Glutamatergic neuron (in vitro differentiated cells): ENCODE data around the gene KLHL12. TPM values are rescaled to one million over a fixed set of nuclear protein-coding genes. Genes with fewer than 3 reads are reported as not detected.

Experiments
- DNase-seq: peaks from one replicate; pipeline ENCODE4 v3.0.0; 2022
- H3K27ac Mint-ChIP-seq: one replicate; pipeline ENCODE4 v1.8.0; 2020; ENCODE audit warnings: mild to moderate bottlenecking, mixed read lengths, inconsistent platforms; ENCODE audit not compliant: unreplicated experiment
- H3K27me3 Mint-ChIP-seq: one replicate; pipeline ENCODE4 v1.8.0; 2020; ENCODE audit warnings: mild to moderate bottlenecking, moderate library complexity, mixed read lengths, inconsistent platforms; ENCODE audit not compliant: unreplicated experiment
- H3K36me3 Mint-ChIP-seq: one replicate; pipeline ENCODE4 v1.8.0; 2020; ENCODE audit warnings: mild to moderate bottlenecking, mixed read lengths, inconsistent platforms; ENCODE audit not compliant: unreplicated experiment
- H3K4me1 Mint-ChIP-seq: one replicate; pipeline ENCODE4 v1.8.0; 2020; ENCODE audit warnings: mild to moderate bottlenecking, low read depth, mixed read lengths, inconsistent platforms; ENCODE audit not compliant: unreplicated experiment
- H3K4me3 Mint-ChIP-seq: one replicate; pipeline ENCODE4 v1.8.0; 2020; ENCODE audit warnings: mild to moderate bottlenecking, mixed read lengths, inconsistent platforms; ENCODE audit not compliant: unreplicated experiment
- H3K9me3 Mint-ChIP-seq: one replicate; pipeline ENCODE4 v1.8.0; 2020; ENCODE audit warnings: mild to moderate bottlenecking, moderate library complexity, mixed read lengths, inconsistent platforms; ENCODE audit not compliant: unreplicated experiment
- CTCF ChIP-seq: fragments of 200-600 bp; sonication (generic); IDR thresholded peaks from one replicate; pipeline ENCODE4 v1.5.0; 2021; ENCODE audit not compliant: partially characterized antibody, unreplicated experiment
- total RNA-seq: library from RNA; stranded (reverse); fragmentation: NEBNext Ultra II Directional; extraction: Animal tissue kit (Norgen Biotek cat#: 25700); gene quantifications from one replicate; pipeline ENCODE4 v1.2.1, GENCODE V29; 2021; ENCODE audit not compliant: unreplicated experiment

KLHL12 gene
- total RNA-seq, 1 donor from 2014 or later = 30.9 TPM

- no peak overlapping the region for H3K4me3 Mint-ChIP-seq
- peaks cover 2% of the 10 kb centered on the region for H3K4me1 Mint-ChIP-seq
- no peak overlapping the region for H3K27ac Mint-ChIP-seq
- no peak for TF ChIP-seq CTCF
- H3K9me3 Mint-ChIP-seq = peaks cover 8% of the 10 kb centered on the region
- no peak for DNase-seq
- no peaks in the 10 kb centered on the region for H3K36me3 Mint-ChIP-seq
- peaks cover 6% of the 10 kb centered on the region for H3K27me3 Mint-ChIP-seq
These were observed 68.7 kb downstream of the KLHL12 start for GRCh38 chr1:202858331-202858730.

GRCh38 chr1:202857136-202857610 lies 69.9 kb downstream of the KLHL12 start:
- Mint-ChIP-seq H3K9me3 (peaks cover 8% of the 10 kb centered on the region), H3K27ac (no peak overlapping the region), H3K36me3 (no peaks in the 10 kb centered on the region), H3K4me1 (peaks cover 2% of the 10 kb centered on the region), H3K4me3 (no peak overlapping the region), H3K27me3 (peaks cover 6% of the 10 kb centered on the region)
- TF ChIP-seq CTCF = no peak
- DNase-seq = no peak

DNA sequence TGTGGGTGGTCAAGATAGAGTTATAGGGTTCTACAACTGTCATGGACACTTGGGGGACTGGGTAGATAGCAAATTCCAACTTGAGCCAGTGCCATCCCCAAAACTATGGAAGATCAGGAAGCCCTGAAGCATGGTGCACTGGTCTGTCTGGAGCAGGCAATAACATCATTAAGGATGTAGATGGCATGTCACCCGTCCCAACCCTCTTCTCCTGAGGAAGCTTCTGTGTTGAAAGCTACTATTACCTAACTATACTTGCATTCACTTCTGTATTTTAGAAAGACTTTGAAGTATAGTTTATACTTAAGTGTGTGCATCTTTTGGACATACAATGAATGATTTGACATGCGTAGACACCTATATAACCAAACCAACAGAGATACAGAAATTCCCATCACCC lies 71.0 kb downstream of the KLHL12 start:
- no peak for DNase-seq
- peaks cover 5% of the 10 kb centered on the region for H3K27me3 Mint-ChIP-seq
- H3K4me3 Mint-ChIP-seq = no peak overlapping the region
- H3K9me3 Mint-ChIP-seq = peaks cover 8% of the 10 kb centered on the region
- H3K4me1 Mint-ChIP-seq = peaks cover 2% of the 10 kb centered on the region
- no peak overlapping the region for H3K27ac Mint-ChIP-seq
- no peak for TF ChIP-seq CTCF
- H3K36me3 Mint-ChIP-seq = no peaks in the 10 kb centered on the region

DNA sequence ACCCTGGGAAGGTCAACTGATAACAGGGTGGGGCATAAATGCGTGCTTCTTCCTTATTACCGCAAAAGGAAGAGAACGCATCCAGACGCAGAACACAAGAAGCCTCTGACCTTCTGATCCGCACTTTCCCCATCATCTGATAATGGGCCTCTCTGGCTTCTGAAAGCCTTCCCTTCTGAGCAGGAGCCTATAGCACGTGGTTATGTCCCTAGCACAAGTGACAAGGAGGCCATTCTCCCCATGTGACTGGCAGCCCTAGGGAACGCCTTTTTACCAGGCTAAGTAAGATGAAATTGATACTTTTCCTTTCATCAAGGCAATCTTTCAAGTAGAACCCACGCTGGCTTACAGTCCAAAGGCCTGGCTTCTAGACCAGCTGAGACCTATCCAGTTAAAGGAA lies 72.2 kb downstream of the KLHL12 start:
- no peak for TF ChIP-seq CTCF
- no peaks in the 10 kb centered on the region for H3K36me3 Mint-ChIP-seq
- no peaks in the 10 kb centered on the region for H3K27me3 Mint-ChIP-seq

DNA sequence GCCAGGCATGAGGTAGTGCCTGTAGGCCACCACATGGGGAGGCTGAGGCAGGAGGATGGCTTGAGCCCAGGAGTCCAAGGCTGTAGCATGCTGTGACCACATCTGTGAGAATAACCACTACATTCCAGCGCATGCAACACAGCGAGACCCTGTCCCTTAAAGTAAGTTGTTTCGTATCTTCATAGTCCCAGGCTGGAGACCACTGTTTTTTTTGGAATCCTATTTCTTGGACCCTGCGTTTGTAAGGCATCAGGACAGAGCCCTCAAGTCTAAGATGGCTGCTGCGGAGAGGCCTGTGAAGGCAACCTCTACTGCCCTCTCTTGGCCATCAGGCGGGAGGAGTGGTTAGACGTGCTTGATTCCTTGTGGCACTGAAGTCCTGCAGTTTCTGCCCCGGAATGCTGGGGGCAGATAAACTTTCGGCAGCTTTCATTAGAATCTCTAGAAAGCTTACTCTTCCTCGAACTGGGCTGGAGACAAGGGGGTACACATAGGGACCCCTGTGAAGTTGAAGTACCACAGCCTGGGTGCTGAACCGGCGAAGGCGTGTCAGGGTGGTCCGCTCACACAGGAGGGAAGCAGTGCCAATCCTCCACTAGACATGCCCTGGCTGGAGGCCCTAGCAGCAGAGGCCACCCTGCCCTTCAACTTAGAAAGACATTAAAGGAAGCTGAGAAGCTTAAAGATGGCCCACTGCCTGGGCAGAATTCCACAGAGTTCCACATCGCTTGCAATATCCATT lies 74.7 kb downstream of the KLHL12 start:
- peak; percentile 57 for DNase-seq
- Mint-ChIP-seq H3K4me1 (peaks cover 2% of the 10 kb centered on the region), H3K27ac (no peak overlapping the region)

More for the DNA sequence above, 72.2 kb downstream of the KLHL12 start:
- peaks cover 5% of the 10 kb centered on the region for H3K9me3 Mint-ChIP-seq
- no peak overlapping the region for H3K27ac Mint-ChIP-seq
- H3K4me3 Mint-ChIP-seq = no peak overlapping the region
- DNase-seq = no peak
- H3K4me1 Mint-ChIP-seq = peaks cover 2% of the 10 kb centered on the region

More for the DNA sequence above, 74.7 kb downstream of the KLHL12 start:
- peak; percentile 28 for TF ChIP-seq CTCF
- Mint-ChIP-seq H3K9me3 (no peaks in the 10 kb centered on the region), H3K27me3 (no peaks in the 10 kb centered on the region), H3K4me3 (no peak overlapping the region), H3K36me3 (no peaks in the 10 kb centered on the region)
